Measurements from ENCODE around the gene SH2D4B. TPM values are rescaled to one million over a fixed set of nuclear protein-coding genes. Genes with fewer than 3 reads are reported as not detected.

The SH2D4B gene
- total and polyA plus RNA-seq, 10 of the 15 experiments (the other 5 are each of a cell fraction or from before 2014, with no cell fraction given), result 0.04 to 0.21 (median 0.13) TPM; not detected in 5

DNA sequence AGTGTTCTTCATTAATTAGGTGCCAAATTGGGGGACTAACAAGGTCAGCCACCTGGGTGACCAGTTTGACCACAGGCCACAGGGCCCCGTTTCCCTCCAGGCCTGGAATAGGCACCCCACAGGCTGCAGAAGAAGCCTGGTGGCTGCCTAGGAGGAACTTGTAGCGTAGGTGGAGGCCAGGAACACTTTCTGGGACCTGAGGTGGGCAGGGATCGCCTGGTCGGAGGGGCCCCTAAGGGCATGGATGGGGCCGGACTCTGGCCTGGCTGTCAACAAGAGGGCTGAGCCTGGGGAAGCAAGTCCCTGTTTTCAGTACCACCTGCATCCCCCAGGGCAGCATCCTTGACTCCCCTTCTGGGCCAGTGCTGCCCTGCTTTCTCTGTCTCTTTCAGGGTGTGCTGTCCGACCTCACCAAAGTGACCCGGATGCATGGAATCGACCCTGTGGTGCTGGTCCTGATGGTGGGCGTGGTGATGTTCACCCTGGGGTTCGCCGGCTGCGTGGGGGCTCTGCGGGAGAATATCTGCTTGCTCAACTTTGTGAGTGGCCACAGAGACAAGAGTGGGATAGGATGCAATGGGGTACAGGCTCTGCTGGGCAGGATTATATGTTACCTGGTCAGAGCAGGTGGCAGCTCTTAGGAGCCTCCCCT lies 30.7 kb upstream of the SH2D4B start:
- no peak for FAIRE-seq
- ChIA-PET RAD21 (ENCODE audit: unreplicated experiment) (interaction anchor here (1.2 to 13.9 kb wide), 4 partner anchors 35 to 124 kb away, joined by 3 to 432 read pairs (median 215); partner anchors contain the start of gene TSPAN14), SMC1A (ENCODE audit: uncharacterized antibody, unreplicated experiment) (interaction anchor here (0.7 to 21.2 kb wide), 5 partner anchors 35 to 154 kb away, joined by 3 to 1038 read pairs (median 4); partner anchors contain the start of gene TSPAN14), POLR2A (interaction anchor here (5.8 kb wide), 1 partner anchor 57 kb away, joined by 29 read pairs; no protein-coding TSS in a partner anchor), CTCF (interaction anchor here (1.3 to 21.6 kb wide), 3 partner anchors 63 to 91 kb away, joined by 3 to 852 read pairs (median 31); partner anchors contain the start of gene TSPAN14)
- H3K4me1 ChIP-seq (ENCODE audit: control insufficient read depth, insufficient read depth, low read length), result peaks cover 5% of the 10 kb centered on the region
- no peaks in the 10 kb centered on the region for H3K9me3 ChIP-seq (replicated peaks; ENCODE audit: control insufficient read depth, insufficient read depth, low read length)
- peaks cover 3% of the 10 kb centered on the region for H3K79me2 ChIP-seq (ENCODE audit: control insufficient read depth, insufficient read depth, low read length)
- H3K9ac ChIP-seq (ENCODE audit: control insufficient read depth, insufficient read depth, low read length), result no peak overlapping the region
- H3K36me3 ChIP-seq (ENCODE audit: control insufficient read depth in 2 of 2, insufficient read depth in 2 of 2, low read length in 1 of 2), result peaks cover 20 to 29% of the 10 kb centered on the region in 2 experiments
- no peaks in the 10 kb centered on the region for H3K27me3 ChIP-seq (replicated peaks in 1 of 2; ENCODE audit: control insufficient read depth in 2 of 2, insufficient read depth in 2 of 2, low read length in 1 of 2)
- no TSS peak for BruUV-seq (replicated peaks)
- DNase-seq (ENCODE audit: low read depth, low spot score), result no peak
- in situ Hi-C loops (cut with MboI) (loop anchor here (5.0 kb wide), 1 partner anchor 125 kb away; no protein-coding TSS in a partner anchor), intact Hi-C loops (cut with micrococcal nuclease; ENCODE audit: unreplicated experiment) (no loop called here)
- no peak for ATAC-seq
- no peak overlapping the region for H3K4me2 ChIP-seq (ENCODE audit: control insufficient read depth, insufficient read depth)
- no peak overlapping the region for H3K4me3 ChIP-seq
- TF ChIP-seq FOXM1 (IDR thresholded peaks at IDR 0.05; ENCODE audit: low read depth, low read length) (no peak), NRF1 (conservative IDR thresholded peaks at IDR 0.05; ENCODE audit: low read depth, low read length) (no peak), PAX5 (IDR thresholded peaks at IDR 0.05; ENCODE audit: borderline replicate concordance, low read depth, low read length) (no peak)
- TF ChIP-seq, protein P1, sequence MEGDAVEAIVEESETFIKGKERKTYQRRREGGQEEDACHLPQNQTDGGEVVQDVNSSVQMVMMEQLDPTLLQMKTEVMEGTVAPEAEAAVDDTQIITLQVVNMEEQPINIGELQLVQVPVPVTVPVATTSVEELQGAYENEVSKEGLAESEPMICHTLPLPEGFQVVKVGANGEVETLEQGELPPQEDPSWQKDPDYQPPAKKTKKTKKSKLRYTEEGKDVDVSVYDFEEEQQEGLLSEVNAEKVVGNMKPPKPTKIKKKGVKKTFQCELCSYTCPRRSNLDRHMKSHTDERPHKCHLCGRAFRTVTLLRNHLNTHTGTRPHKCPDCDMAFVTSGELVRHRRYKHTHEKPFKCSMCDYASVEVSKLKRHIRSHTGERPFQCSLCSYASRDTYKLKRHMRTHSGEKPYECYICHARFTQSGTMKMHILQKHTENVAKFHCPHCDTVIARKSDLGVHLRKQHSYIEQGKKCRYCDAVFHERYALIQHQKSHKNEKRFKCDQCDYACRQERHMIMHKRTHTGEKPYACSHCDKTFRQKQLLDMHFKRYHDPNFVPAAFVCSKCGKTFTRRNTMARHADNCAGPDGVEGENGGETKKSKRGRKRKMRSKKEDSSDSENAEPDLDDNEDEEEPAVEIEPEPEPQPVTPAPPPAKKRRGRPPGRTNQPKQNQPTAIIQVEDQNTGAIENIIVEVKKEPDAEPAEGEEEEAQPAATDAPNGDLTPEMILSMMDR (IDR thresholded peaks at IDR 0.05 in 2 of 3, conservative IDR thresholded peaks at IDR 0.05 in 1 of 3; ENCODE audit: control insufficient read depth in 2 of 3, extremely low read depth in 1 of 3, insufficient read depth in 1 of 3, low read depth in 3 of 3, low read length in 3 of 3), result no peak
- H4K20me1 ChIP-seq (ENCODE audit: control insufficient read depth, insufficient read depth), result no peaks in the 10 kb centered on the region
- H3K27ac ChIP-seq (ENCODE audit: control insufficient read depth, insufficient read depth), result no peak overlapping the region
- WGBS (ENCODE audit: insufficient coverage, insufficient replicate concordance, low lambda C conversion rate, missing lambda C conversion rate), result 88% methylated on average over 13 of the region's 13 CpGs
- H2AFZ ChIP-seq (ENCODE audit: control insufficient read depth, low read depth, low read length), result no peak overlapping the region
